ENCODE data around the gene BMERB1.
"Not testable (repeated sequence)": the region's sequence is repeated elsewhere in the genome, so short reads cannot be mapped to it uniquely, and the experiment has no call there.

The BMERB1 gene

DNA sequence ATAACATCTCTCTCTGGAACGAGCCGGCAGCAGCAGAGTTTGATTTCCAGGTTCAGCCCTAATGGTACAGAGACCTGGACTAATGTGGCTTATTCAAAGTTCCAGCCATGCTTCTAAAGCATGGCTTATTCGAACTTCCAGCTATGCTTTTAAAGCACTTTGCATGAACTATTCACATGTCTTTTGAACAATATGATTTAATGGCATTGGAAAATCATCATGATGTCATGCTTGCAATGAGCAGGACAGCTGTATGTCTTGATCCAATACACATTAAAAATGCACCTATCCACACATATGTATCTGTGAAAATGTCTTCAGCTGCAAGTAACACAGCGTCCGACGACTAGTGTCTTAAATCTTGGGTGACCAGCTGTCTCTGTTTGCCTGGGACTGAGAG, 122.9 kb downstream of the BMERB1 start:
- no peak for DNase-seq (ENCODE audit: low read depth in 2 of 2)

DNA sequence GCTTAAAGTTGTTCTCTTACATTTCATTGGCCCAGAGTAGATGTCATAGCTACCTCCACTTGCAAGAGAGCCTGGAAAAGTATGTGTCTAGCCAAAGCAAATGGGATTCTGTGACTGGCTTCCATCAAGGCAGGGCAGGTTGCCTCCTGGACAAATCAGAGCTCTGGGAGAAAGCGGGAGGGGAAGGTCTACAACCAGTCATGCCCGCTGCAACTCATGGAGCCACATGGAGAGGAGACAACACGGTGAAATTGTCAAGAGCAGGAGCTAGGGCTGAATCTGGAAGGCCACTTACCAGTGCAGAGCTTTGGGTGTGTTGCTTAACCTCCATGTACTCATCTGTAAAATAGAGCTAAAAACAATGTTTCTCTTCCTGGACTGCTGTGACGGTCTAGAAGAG, 124.8 kb downstream of the BMERB1 start:
- no peak for DNase-seq (ENCODE audit: low read depth in 2 of 2)

DNA sequence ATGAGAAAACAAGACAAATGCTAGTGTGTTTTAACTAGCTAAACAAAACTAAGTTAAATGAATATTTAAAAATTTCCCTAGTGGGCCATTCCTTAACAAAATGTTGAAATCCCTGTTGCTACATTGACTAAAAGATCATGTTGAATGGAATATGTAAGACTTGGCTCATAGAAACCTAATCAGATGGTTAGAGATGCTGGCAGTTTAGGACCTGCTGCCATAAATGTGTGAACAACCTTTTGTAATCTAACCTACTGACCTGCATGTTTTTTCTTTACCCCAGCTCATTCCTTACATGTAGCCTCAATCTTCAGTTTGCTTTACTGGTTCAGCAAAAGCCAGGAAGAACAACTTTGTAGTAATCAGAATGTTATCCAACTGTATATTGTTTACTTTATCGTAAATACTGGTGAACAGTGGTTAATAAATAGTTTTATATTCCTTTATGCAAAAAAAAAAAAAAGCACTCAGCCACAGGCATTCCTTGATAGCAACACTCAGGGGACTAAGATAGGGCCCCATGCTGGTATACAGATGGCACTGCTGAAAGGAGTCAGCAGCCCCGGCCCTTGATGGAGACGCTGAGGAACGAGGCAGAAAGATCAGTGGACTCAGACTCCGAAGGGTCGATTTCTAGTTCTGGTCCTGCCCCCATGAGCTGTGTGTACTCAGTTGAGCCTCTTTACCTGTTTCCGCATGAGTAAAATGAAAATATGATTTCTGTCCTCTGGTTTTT, 130.4 kb downstream of the BMERB1 start:
- no peak for DNase-seq (ENCODE audit: low read depth in 2 of 2)

DNA sequence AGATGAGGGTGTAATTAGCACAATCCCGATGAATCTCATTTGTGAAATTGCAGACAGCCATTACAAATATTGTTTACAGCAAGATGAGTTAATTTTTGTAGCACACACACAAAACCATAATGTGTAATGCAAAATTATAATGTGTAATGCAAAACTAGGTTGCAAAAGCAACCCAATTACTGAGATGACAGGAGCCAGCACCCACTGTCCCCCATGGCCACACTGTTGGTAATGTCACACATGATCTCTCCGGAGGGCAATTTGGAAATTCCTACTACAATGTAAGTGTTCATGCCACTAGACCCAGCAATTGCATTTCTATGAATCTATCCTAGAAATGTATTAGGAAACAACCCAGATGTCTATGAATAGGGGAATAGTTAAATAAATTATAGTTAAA, 131.7 kb downstream of the BMERB1 start:
- no peak for DNase-seq (ENCODE audit: low read depth in 2 of 2)

DNA sequence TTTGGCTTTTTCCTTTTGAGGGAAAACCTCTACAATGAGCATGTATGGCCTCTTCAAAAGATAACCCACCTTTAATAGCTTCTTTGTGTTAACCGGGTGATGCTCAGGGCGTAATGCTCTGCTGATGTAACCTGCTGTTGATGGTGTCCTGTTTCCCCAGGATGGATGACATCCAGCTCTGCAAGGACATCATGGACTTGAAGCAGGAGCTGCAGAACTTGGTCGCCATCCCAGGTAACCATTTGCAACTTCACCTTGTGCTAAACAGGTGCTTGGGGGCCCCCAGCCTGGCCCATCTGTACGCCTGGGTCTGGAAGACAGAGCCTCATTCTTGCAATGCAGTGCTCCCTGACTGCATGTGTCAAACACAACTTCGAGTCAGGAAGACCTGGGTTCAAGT, 133.4 kb downstream of the BMERB1 start:
- DNase-seq (ENCODE audit: low read depth in 2 of 2) = no peak

DNA sequence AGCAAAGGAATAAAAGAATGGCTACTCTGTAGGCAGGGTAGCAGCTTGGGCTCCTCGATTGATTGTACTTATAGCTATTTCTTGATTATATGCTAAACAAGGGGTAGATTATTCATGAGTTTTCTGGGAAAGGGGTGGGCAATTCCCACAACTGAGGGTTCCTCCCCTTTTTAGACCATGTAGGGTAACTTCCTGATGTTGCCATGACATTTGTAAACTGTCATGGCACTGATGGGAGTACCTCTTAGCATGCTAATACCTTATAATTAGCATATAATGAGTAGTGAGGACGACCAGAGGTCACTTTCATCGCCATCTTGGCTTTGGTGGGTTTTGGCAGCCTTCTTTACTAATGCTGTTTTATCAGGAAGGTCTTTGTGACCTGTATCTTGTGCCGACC, 136.3 kb downstream of the BMERB1 start:
- DNase-seq (ENCODE audit: low read depth in 2 of 2) = not testable (repeated sequence)

DNA sequence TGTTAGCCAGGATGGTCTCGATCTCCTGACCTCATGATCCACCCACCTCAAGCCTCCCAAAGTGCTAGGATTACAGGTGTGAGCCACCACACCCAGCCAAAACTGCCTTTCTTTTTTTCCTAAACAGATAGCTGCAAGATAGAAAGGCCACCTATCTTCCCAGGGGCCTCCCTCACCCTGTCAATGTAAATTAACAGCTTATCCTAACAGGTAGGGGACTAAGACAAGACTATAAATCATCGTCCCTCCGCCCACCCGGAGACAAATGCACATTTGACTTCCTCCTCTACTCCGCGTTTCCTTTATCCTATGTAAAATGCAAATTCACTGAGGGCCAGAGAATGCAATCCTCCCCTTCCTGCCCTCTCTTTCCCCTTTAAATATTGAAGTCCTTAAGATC, 137.2 kb downstream of the BMERB1 start:
- DNase-seq (ENCODE audit: low read depth in 2 of 2) = no peak

DNA sequence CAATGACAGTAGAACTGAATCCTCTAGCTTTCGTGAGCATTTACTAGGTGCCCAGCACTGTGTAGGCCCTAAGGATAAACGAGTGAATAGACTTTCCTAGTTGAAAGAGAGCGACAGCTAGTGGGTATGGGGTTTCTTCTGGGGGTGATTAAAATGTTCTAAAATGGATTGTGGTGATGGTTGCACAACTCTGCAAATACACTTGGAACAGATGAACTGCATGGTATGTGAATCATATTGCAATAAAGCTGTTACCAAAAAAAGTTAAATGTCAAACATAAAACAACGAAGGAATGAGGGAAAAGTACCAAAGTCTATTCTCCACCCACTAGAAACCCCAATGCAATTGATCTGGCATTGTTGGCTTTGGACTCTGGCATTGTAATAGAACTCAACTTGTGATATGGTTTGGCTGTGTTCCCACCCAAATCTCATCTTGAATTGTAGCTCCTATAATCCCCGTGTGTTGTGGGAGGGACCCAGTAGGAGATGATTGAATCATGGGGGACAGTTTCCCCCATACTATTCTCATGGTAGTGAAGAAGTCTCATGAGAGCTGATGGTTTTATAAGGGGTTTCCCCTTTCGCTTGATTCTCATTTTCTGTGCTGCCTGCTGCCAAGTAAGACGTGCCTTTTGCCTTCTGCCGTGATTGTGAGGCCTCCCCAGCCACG, 138.1 kb downstream of the BMERB1 start:
- peak; percentile 18 to 22 for DNase-seq (ENCODE audit: low read depth in 2 of 2)

DNA sequence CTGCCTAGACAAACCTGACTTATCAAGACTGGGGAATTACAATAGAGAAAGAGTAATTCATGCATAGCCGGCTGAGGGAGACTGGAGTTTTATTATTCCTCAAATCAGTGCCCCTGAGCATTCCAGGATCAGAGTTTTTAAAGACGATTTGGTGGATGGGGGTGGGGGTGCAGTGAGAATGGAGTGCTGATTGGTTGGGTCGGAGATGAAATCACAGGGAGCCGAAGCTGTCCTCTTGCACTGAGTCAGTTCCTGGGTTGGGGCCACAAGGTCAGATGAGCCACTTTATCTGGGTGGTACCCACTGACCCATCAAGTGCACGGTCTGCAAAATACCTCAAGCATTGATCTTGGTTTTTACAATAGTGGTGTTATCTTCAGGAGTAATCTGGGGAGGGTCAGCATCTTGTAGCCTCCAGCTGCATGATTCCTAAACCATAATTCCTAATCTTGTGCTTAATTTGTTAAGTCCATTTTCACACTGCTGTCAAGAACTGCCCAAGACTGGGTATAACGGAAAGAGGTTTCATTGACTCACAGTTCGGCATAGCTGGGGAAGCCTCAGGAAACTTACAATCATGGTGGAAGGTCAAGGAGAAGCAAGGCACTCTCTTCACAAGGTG, 139.0 kb downstream of the BMERB1 start:
- DNase-seq (ENCODE audit: low read depth in 2 of 2) = no peak

DNA sequence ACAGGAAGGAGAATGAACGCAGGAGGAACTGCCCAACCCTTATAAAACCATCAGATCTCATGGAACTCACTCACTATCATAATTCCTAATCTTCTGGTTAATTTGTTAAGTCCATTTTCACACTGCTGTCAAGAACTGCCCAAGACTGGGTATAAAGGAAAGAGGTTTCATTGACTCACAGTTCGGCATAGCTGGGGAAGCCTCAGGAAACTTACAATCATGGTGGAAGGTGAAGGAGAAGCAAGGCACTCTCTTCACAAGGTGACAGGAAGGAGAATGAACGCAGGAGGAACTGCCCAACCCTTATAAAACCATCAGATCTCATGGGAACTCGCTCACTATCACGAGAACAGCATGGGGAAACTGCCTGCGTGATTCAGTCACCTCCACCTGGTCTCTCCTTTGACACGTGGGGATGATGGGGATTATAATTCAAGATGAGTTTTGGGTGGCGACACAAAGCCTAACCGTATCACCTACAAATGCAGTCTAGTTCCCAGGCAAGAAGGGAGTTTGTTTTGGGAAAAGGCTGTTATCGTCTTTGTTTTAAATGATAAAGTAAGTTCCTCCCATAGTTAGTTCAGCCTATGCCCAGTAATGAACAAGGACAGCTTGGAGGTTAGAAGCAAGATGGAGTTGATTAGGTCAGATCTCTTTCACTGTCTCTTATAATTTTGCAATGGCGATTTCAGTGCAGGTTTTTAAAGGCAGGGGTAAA, 139.7 kb downstream of the BMERB1 start:
- DNase-seq (ENCODE audit: low read depth in 2 of 2) = not testable (repeated sequence)

DNA sequence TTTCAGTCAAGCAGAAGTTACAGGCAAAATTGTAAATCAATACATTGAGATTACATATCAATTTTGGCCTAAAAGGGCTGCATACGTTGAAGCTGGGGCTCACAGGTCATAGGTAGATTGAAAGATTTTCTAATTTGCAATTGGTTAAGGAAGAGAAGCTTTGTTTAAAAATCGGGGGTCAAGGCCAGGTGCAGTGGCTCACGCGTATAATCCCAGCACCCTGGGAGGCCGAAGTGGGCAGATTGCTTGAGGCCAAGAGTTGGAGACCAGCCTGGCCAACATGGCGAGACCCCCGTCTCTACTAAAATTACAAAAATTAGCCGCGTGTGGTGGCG, 140.2 kb downstream of the BMERB1 start:
- DNase-seq (ENCODE audit: low read depth in 2 of 2) = no peak

DNA sequence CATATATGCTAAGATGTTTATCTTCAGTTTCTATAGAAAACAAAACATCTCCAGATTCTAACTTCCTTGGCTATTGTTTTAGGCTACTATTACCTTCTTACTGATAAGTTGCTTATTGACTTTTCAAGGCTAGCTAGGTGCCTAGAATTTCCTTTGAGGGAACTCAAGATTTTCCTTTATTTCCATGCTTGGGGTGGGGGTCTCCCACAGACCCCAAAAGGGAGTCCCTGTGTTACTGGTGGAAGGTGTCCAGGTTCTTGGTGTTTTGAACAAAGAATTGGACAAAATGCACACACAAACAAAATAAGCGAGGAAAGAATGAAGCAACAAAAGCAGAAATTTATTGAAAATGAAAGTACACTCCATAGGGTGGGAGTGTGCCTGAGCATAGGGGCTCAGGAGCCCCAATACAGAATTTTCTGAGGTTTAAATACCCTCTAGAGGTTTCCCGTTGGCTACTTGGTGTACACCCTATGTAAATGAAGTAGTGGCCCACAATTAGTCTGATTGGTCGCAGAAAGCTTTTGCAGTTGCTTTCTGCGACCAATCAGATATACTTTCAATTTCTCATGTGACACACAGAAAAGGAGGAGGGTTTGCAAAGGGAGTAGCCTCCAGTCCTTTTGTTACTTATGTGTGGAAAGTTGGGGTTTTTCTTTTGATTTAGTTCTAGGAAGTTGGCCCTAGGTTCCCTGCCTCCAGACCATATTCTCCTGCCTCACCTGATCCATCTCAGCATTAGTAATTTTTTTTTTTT, 141.1 kb downstream of the BMERB1 start:
- DNase-seq (ENCODE audit: low read depth in 2 of 2) = no peak

DNA sequence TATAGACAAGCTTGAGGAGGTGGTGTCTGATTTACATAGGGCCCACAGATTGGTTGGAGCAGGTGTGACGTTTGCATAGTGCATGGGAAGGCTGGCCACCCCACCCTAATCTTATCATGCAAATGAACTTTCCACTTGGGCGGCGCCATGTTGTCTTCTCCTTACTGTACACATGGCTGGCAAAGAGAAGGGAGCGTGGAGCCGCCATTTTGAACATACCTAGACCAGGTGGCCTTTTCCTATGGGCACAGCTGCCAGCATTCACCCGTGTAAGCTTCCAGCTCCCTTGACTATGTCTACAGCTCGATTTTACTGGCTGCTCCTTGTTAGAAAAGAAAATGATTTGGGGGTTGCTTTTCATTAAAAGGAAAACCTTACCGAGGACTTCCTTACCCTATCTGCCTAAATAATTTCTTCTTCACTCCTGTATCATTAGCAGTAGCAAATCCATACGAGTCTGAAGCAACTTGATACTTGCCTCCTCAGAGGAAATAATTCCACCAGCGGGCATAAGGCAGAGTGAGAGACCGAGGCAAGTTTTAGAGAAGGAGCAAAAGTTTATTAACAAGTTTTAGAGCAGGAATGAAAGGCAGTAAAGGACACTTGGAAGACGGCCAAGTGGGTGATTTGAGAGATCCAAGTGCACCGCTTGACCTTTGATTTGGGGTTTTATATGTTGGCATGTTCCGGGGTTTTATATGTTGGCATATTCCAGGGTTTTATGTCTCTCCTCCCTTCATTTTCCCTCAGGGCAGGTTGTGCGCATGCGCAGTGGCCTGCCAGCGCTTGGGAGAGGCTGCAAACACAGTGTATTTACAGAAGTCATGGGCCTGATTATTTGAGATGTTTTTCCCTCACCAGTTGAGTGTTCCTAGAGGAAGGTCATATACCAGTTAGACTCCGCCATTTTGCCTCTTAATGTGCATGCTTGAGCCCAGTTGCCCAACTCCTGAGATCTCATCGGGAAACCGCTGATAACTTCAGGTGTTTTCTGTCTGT, 142.9 kb downstream of the BMERB1 start:
- DNase-seq (ENCODE audit: low read depth in 2 of 2) = no peak

DNA sequence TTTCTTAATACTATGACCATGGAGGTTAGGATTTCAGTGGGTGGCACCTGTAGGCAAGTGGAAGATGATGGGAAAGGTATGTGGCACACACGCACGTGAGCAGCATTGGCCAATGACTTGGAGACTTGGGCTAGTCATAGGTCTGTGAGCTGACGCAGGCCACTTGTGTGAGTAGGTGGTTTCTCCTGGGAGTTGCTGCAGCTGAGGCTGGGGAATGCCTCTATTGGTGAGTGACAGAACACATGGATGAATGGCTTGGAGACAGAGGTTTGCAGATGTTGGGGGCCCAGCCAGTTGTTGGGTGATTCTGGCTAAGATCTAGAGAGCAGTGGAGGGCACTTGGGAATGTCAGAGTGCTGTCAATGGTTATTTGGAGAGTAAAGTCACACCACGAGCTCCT, 144.4 kb downstream of the BMERB1 start:
- DNase-seq (ENCODE audit: low read depth in 2 of 2) = no peak

DNA sequence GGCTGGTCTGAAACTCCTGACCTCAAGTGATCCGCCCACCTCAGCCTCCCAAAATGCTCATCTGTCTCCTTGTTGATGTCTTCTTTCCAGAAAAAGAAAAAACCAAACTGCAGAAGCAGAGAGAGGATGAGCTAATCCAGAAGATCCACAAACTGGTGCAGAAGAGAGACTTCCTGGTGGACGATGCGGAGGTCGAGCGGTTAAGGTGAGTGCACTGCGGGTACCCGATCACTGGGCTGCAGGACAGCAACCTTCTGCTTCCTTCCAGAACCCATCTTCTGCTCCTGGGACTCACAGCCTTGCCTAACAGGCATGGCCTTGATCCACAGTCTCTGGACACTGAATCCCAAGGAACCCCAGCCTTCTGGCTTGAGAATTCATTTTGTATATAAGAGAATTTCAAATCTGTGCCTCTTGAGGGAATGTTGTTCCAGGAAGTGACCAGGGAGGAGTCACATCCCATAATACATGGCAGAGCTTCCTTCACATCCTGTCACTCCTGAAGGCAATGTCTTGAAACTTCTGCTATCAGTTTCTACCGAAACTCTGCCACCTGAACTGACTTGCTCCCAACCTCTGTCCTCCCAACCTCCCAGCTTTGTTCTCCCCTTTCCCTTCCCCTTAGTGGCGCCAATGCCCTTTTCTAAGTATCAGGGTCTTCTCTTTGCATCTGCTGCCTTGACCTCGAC, 146.9 kb downstream of the BMERB1 start:
- no peak for DNase-seq (ENCODE audit: low read depth in 2 of 2)

DNA sequence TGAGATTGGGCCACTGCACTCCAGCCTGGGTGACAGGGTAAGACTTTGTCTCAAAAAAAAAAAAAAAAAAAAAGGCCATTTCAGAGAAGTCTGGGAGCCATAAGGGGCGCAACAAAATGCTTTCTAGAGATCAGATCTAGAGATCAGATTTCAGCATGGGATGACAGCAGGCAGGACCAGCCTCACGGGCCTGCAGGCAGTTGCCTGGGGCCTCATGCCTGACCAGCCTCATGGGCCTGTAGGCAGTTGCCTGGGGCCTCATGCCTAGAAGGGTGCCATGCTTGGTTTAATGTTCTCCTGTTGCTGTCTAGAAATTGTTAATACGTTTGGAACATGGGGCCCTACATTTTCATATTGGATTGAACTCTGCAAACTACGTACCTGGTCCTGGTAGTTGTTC, 149.1 kb downstream of the BMERB1 start:
- no peak for DNase-seq (ENCODE audit: low read depth in 2 of 2)

DNA sequence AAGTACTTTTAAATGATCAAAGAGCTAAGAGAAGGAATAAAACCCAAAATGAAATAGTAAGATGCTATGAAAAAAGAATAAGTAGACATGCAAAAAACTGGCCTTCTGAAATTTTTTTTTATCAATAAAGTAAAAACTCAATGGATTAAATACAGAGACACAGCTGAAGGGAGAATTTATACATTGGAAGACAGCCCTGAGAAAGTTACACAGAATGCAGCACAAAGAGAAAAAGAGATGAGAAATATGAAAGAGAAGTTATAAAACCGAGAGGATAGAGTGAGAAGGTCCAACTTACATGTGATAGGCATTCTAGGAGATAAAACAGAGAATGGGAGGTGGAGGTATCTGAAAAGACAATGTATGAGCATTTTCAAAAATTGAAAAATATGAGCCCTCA, 151.6 kb downstream of the BMERB1 start:
- DNase-seq (ENCODE audit: low read depth in 2 of 2) = no peak

DNA sequence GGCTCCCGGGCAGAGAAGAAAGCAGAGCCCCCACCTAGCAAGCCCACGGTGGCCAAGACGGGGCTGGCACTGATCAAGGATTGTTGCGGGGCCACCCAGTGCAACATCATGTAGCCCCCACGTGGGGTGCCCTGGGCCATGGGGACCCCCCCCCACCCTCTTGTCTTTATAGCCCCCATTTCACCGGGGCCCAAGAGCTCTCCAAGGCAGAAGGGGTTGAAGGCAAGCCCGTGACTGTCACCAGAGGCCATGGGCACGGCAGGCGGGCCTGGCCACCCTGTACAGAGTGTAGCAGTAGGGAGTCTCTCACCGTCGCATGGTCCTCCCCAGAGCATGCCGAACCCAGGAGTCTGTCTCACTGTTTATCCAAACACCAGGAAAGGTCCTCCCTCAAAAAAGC, 152.3 kb downstream of the BMERB1 start:
- no peak for DNase-seq (ENCODE audit: low read depth in 2 of 2)

DNA sequence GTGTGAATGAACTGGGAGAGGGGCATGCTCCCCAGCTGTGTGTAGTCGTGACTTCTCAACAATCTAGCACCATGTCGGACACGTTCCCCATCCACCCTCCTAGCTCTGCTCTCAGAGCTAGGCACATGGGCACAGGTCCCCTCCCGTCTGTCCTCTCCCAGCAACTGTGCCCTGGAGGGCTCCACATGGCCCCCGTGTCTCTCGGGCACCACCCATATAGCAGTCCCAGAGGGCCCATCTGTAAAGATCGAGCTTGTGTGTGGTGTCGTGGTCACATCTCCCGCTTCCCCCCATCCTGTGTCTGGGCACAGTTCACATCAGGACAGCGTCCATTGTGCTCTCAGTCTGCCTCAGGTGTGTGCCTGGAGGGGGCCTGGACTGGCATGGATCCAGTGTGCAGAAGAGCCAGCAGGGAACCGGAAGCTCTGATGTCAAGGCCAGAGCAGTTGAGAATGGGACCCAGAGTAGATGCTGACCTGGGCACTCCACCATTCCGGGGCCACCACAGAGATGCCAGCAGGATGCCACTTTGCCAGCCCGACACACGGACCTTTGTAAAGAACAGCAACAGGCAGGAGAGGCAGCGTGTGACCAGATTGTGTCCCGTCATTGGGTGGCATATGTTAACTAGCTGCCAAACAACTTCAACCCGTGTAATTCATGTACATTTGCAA, 152.9 kb downstream of the BMERB1 start:
- DNase-seq (ENCODE audit: low read depth in 2 of 2) = no peak

DNA sequence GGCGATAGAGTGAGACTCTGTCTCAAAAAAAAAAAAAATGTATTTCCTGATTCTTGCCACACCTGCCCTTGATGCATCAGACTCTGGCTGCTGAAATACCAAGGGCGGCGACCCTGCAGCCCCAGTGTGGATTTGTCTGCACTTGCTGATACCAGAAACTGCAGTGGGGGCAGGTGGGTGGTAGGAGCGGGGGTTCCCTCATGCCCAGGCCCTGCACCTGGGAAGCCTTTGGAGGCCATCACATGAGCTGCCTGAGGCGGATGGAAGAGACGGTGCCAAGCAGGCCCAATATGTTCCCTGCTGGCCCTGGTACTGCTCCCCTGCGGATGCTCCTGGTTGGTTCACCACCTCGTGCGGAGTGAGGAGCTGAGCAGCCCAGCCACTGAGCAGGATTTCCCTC, 157.9 kb downstream of the BMERB1 start:
- DNase-seq (ENCODE audit: low read depth in 2 of 2) = no peak

All from stimulated activated CD4-positive, alpha-beta T cell treated with anti-CD3 and anti-CD28 coated beads, Interleukin-15, amount 100 ng/mL, for 48 hours (primary cell).